ENCODE results near the gene SCN9A.
A peak's percentile ranks its signal among the peaks of the same experiment; 100 is the strongest.

Gene SCN9A

DNA sequence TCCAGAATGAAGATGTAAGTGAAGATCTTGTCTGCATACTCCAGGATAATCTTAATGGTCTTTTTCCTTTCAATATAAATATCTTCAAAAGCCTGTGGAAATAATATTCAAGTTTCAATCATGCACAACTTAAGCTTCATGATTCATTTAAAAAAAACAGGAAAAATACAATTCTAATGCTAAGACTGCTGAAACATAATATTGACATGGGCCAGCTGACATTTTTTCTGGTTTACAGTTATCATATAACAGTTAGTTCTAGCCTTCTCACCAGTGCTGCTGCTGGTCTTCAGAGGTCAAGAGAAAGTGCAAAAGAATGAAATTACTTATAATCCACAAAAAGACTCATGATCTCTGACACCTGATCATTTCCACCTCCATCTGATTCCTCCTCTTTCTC, 137.6 kb downstream of the SCN9A start:
- no peak overlapping the region for H3K4me3 ChIP-seq (ENCODE audit: low read length)
- no peak for DNase-seq (ENCODE audit: low read depth)
- no peak for TF ChIP-seq CTCF (conservative IDR thresholded peaks at IDR 0.05; ENCODE audit: low read depth, low read length)

GRCh38 chr2:166234112-166234846, 141.5 kb downstream of the SCN9A start:
- peak; percentile 42 for DNase-seq (ENCODE audit: low read depth)

DNA sequence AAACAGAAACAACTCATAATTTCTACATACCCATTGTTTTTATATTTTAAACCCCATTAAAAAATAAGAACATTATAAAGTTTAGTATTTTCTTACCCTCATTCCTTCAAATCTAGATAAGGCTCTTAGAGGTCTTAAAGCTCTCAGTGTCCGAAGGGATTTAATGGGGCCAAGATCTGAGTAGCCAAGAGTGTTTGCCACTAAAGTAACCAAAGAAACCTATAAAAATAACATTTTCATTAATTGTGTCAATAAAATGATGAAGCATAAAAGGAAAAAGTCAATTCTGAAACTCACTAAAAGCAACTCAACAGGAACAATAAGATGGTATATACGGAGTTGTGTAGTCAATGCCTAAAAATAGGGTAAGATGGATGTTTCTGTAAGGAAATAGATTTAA, 142.5 kb downstream of the SCN9A start:
- TF ChIP-seq CTCF (conservative IDR thresholded peaks at IDR 0.05; ENCODE audit: low read depth, low read length), result no peak
- no peak overlapping the region for H3K4me3 ChIP-seq (ENCODE audit: low read length)
- DNase-seq (ENCODE audit: low read depth), result no peak

More at GRCh38 chr2:166234112-166234846, 141.5 kb downstream of the SCN9A start:
- no peak overlapping the region for H3K4me3 ChIP-seq (ENCODE audit: low read length)
- TF ChIP-seq CTCF (conservative IDR thresholded peaks at IDR 0.05; ENCODE audit: low read depth, low read length), result no peak

DNA sequence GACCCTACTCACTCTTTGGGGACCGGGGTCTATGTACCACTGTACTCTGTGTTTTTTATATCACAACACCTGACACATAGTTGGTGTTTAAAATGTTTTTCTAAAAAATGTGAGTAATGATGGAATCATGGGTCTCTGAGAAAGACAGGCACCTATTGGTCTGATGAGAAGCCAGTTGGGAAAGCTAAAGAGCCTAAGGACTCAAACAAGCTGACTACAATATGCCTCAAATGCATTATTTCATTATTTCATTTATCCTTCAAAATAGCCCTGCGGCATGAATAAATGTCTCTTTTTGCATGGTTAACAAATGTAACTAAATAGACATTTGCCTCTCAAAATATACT, 145.0 kb downstream of the SCN9A start:
- no peak for DNase-seq (ENCODE audit: low read depth)
- no peak for TF ChIP-seq CTCF (conservative IDR thresholded peaks at IDR 0.05; ENCODE audit: low read depth, low read length)
- no peak overlapping the region for H3K4me3 ChIP-seq (ENCODE audit: low read length)

DNA sequence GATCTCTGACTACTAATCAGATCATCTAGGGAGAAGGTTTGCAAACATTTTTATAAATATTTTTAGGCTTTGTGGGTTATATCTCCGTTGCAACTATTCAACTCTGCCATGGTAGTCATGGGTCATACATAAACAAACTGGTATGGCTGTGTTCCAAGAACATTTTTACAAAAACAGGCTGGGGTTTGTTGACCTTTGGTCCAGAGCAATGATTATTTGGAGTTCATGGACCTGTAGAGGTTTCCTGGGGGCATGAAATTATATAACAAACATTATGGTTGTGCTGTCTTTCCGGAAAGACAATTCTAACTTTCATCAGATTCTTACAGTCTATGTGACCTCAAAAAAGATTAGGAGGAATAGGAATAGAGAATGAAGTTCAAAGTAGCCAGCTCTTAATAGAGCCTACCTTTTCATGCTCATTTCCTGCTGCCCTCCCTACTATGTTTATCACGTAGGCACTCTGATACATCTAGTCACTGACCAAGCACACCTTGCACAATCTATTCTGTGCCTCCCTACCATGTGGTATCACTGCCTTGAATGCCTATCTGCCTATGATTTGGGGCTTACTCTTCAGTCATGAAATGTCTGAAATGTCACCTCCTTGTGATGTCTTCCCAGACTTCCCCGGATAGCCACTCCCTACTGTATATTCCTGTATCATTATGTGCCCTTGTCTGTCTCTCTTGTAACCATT, 145.6 kb downstream of the SCN9A start:
- TF ChIP-seq CTCF (conservative IDR thresholded peaks at IDR 0.05; ENCODE audit: low read depth, low read length), result no peak
- no peak overlapping the region for H3K4me3 ChIP-seq (ENCODE audit: low read length)
- no peak for DNase-seq (ENCODE audit: low read depth)

DNA sequence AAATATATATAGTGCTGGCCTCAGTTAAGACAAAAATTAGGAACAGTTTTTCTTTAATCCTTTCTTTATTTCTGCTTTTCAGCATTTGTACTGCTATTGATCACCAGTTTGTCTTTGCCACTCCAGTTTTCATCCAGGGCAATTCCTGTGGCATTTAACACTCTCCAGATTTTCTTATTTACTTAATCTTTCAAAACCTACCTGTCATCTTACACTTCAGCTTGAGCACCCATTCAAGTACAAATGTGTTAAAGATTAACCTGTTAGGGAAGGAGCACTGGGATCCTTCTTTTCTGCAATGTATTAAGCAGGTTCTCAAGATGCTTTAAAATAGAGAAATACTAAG, 146.1 kb downstream of the SCN9A start:
- no peak for TF ChIP-seq CTCF (conservative IDR thresholded peaks at IDR 0.05; ENCODE audit: low read depth, low read length)
- DNase-seq (ENCODE audit: low read depth), result no peak
- H3K4me3 ChIP-seq (ENCODE audit: low read length), result no peak overlapping the region

DNA sequence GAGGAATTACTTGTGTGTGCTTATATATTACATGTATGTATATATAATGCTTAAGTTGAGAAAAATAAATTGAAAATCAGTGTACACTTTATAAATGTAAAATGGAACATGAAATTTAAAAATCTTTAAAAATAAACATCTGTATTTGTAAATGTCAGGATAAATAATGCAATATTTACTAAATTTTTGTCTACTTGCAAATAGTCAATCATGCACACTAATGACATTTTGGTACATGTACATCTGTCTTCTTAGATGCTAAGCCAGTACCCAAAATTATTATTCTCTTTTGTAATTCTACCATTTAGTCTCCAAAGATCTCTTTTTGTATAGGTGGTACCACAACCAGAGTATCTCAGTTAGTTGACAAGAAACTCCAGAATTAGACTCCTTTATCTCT, 151.5 kb downstream of the SCN9A start:
- no peak overlapping the region for H3K4me3 ChIP-seq (ENCODE audit: low read length)
- DNase-seq (ENCODE audit: low read depth), result no peak
- no peak for TF ChIP-seq CTCF (conservative IDR thresholded peaks at IDR 0.05; ENCODE audit: low read depth, low read length)
